K562 (cell line): Measurements from ENCODE around the gene ENO2. TPM values are rescaled to one million over a fixed set of nuclear protein-coding genes. Genes with fewer than 3 reads are reported as not detected.

Source experiments
- CREB5 ChIP-seq: fragments of 250-450 bp; sonication (Bioruptor Pico); IDR thresholded peaks from 2 replicates; pipeline ENCODE4 v1.5.0; 2020; ENCODE audit warnings: mild to moderate bottlenecking
- GABPB2 ChIP-seq: fragments of 250-450 bp; sonication (Bioruptor Pico); conservative IDR thresholded peaks from 2 replicates; pipeline ENCODE4 v1.5.1; 2021; ENCODE audit warnings: mild to moderate bottlenecking
- GATA2 ChIP-seq: sonication (generic); formaldehyde crosslinking; IDR thresholded peaks from 2 replicates; pipeline ENCODE4 v1.4.0; 2020; ENCODE audit warnings: mild to moderate bottlenecking, missing genetic modification reagents
- HLTF ChIP-seq: fragments of 450-650 bp; IDR thresholded peaks from 2 replicates; pipeline ENCODE4 v1.6.1; 2016
- KDM2B ChIP-seq: fragments of 250-450 bp; sonication (Bioruptor Pico); IDR thresholded peaks from 2 replicates; pipeline ENCODE4 v1.8.0; 2021; ENCODE audit warnings: mild to moderate bottlenecking, moderate library complexity
- MITF ChIP-seq: IDR thresholded peaks from 2 replicates; pipeline ENCODE4 v1.6.1; 2014; ENCODE audit warnings: antibody characterized with exemption
- NR0B1 ChIP-seq: fragments of 450-650 bp; IDR thresholded peaks from one replicate; pipeline ENCODE4 v1.6.1; 2018; ENCODE audit warnings: mild to moderate bottlenecking, moderate library complexity; ENCODE audit not compliant: partially characterized antibody
- PTBP1 ChIP-seq: fragments of 200-400 bp; formaldehyde crosslinking; IDR thresholded peaks from 2 replicates; pipeline ENCODE4 v1.6.1; 2017; ENCODE audit warnings: low read depth, low read length
- SAP30 ChIP-seq: fragments of 200-600 bp; sonication (generic); IDR thresholded peaks from 2 replicates; pipeline ENCODE4 v1.6.1; 2012; ENCODE audit warnings: borderline replicate concordance, low read depth, mild to moderate bottlenecking, moderate library complexity, low read length, control low read depth, inconsistent platforms; ENCODE audit not compliant: insufficient read depth, poor library complexity, severe bottlenecking
- THAP12 ChIP-seq: fragments of 250-450 bp; sonication (Bioruptor Pico); IDR thresholded peaks from 2 replicates; pipeline ENCODE4 v1.9.0; 2021; ENCODE audit warnings: mild to moderate bottlenecking, inconsistent platforms
- YBX1 ChIP-seq: fragments of 450-650 bp; IDR thresholded peaks from 2 replicates; pipeline ENCODE4 v1.7.1; 2016; ENCODE audit warnings: mild to moderate bottlenecking
- ZBTB33 ChIP-seq: sonication (generic); formaldehyde crosslinking; IDR thresholded peaks from 2 replicates; pipeline ENCODE4 v1.8.1; 2023; ENCODE audit warnings: mild to moderate bottlenecking, missing genetic modification reagents
- ZBTB49 ChIP-seq: sonication (generic); formaldehyde crosslinking; IDR thresholded peaks from 2 replicates; pipeline ENCODE4 v1.8.0; 2022; ENCODE audit warnings: missing genetic modification reagents, mild to moderate bottlenecking, borderline replicate concordance
- ZNF280B ChIP-seq: fragments of 250-450 bp; sonication (Bioruptor Pico); IDR thresholded peaks from 2 replicates; pipeline ENCODE4 v1.5.1; 2021; ENCODE audit warnings: mild to moderate bottlenecking
- polyA plus RNA-seq, 8 experiments: library from polyadenylated mRNA; depleted of rRNA in 4 of 8; stranded (reverse) in 5 of 8; unstranded in 3 of 8; fragments of >200 nt; fragmentation: Nextera tagmentation in 2 of 8; fragmentation: Illumina TruSeq in 1 of 8; extraction: Ambion mirVana in 2 of 8; extraction: Trizol in 1 of 8; gene quantifications; 2 replicates each; pipeline versions ENCODE4 v1.2.1 to v1.2.3, GENCODE V29; 2011 to 2014; ENCODE audit warnings: inconsistent platforms in 1 of 8, missing spikeins in 1 of 8
- total RNA-seq, 7 experiments: library from RNA; depleted of rRNA in 6 of 7; stranded (reverse); fragments of >200 nt in 6 of 7; fragmentation: Illumina TruSeq in 2 of 7; extraction: Trizol in 2 of 7; gene quantifications; 2 replicates each; pipeline versions ENCODE4 v1.2.1 to v1.2.3, GENCODE V29; 2011 to 2021; ENCODE audit warnings: low replicate concordance in 1 of 7

ENO2 gene
- total and polyA plus RNA-seq, 9 of the 15 experiments (the other 6 are each of a cell fraction or from before 2014, with no cell fraction given): 10.9 to 43.3 (median 21.0) TPM

- TF ChIP-seq CREB5 (CRISPR knock-in tag) (no peak), ZBTB33 (CRISPR knock-in tag) (no peak), PTBP1 (no peak), NR0B1 (no peak), ZBTB49 (CRISPR knock-in tag) (no peak), MITF (no peak), THAP12 (CRISPR knock-in tag) (no peak), ZNF280B (no peak), GABPB2 (CRISPR knock-in tag) (no peak), HLTF (no peak), SAP30 (no peak), KDM2B (CRISPR knock-in tag) (no peak), GATA2 (CRISPR knock-in tag) (no peak), YBX1 (no peak)
Observed at GRCh38 chr12:6965026-6965661, 50.8 kb downstream of the ENO2 start (continued).
